ENCODE measurements around the gene PPP2R1A. TPM values are rescaled to one million over a fixed set of nuclear protein-coding genes. Genes with fewer than 3 reads are reported as not detected.
A peak's percentile ranks its signal among the peaks of the same experiment; 100 is the strongest.

PPP2R1A gene
- total RNA-seq, 1 experiment from 2014 or later, result 233 TPM

- DNase-seq (ENCODE audit: low read depth), result no peak
These were observed 54.2 kb downstream of the PPP2R1A start for GRCh38 chr19:52244021-52244420.

- peak; percentile 54 for DNase-seq (ENCODE audit: low read depth)
These were observed 58.4 kb downstream of the PPP2R1A start for GRCh38 chr19:52248241-52248640.

- peak; percentile 26 for DNase-seq (ENCODE audit: low read depth)
These were observed 68.6 kb downstream of the PPP2R1A start for GRCh38 chr19:52258426-52258825.

DNA sequence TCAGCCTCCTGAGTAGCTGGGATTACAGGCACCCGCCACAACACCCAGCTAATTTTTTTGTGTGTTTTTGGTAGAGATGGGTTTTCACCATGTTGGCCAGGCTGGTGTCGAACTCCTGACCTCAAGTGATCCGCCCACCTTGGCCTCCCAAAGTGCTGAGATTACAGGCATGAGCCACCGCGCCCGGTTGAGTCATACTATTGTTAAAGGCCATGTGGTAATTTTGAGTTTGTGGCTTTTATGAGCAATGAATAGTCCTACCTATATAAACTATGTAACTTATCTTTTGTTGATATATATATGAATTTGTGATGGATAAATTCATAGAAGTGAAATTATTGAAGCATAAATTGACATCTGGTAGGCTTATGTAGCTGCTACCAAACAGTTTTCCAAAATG, 75.7 kb downstream of the PPP2R1A start:
- peak; percentile 28 for DNase-seq (ENCODE audit: low read depth)

GRCh38 chr19:52269338-52270261, 79.7 kb downstream of the PPP2R1A start, which contains the start of gene ZNF766:
Gene ZNF766 (plus strand): TSS chr19:52269587. CDS start chr19:52269614, 27 bp downstream.
- peak; percentile 96 for DNase-seq (ENCODE audit: low read depth)

DNA sequence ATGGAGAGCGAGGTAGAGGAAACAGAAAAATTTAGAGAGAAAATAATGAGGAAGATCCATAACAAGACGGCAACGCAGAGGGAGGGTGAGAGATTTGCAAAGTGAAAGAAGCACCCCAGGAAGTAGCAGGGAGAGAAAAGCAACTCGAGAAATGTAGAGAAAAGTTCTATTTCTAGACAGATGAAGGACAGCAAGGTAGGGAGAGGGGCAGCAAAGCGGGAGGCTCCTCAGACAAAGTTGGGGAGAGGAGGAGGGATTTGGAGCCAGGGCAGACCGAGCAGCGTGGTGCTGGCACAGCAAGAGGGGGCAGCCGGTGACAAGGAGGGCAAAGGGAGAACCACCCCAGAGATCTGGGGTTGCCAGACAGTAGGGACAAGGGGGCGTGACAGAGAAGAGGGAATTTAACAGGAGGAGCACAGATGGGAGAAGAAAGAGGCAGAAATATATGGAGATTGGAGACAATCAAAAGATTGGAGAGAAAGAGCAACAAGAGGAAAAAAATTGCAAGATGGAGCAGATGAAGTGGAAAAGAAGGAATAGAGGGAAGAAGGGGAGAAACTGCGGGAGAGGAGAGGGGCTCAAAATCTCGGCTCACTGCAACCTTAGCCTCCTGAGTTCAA, 80.5 kb downstream of the PPP2R1A start:
- DNase-seq (ENCODE audit: low read depth), result peak; percentile 20

GRCh38 chr19:52273301-52273700, 83.4 kb downstream of the PPP2R1A start:
- no peak for DNase-seq (ENCODE audit: low read depth)

DNA sequence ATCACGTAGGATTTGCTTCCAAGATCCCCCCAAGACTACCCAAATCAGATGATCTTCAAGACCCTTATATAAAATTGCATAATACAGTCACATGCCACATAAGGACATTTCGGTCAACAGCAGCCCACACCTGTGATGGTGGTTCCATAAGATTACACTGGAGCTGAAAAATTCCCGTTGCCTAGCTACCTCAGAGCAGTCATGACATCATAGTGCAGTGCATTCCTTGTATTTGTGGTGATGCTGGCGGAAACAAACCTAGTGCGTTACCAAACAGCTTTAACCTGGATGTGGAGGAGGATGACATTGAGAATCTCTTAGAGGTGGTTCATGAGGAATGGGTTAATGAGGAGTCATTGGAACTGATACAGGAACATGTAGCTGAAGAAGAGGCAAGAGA, 84.3 kb downstream of the PPP2R1A start:
- no peak for DNase-seq (ENCODE audit: low read depth)

- no peak for DNase-seq (ENCODE audit: low read depth)
These were observed 86.1 kb downstream of the PPP2R1A start for GRCh38 chr19:52275988-52276387.

GRCh38 chr19:52277471-52277870, 87.6 kb downstream of the PPP2R1A start:
- no peak for DNase-seq (ENCODE audit: low read depth)

Other genes starting within 250 kb of the PPP2R1A start
- 7.7 and 8.8 TPM in 2 replicates for gene ZNF350, start 203.2 kb upstream of the PPP2R1A start, total RNA-seq (2014; rRNA removed; shearing (Covaris generic))
- 10.9 and 16.6 TPM in 2 replicates for gene ZNF615, start 181.8 kb upstream of the PPP2R1A start, total RNA-seq (2014; rRNA removed; shearing (Covaris generic))
- gene ZNF614, start 161.7 kb upstream of the PPP2R1A start, total RNA-seq (2014; rRNA removed; shearing (Covaris generic)), result 14.2 and 15.4 TPM in 2 replicates
- 7.1 and 7.6 TPM in 2 replicates for gene ZNF432, start 141.2 kb upstream of the PPP2R1A start, total RNA-seq (2014; rRNA removed; shearing (Covaris generic))
- 7.4 and 11.9 TPM in 2 replicates for gene ZNF841, start 94.3 kb upstream of the PPP2R1A start, total RNA-seq (2014; rRNA removed; shearing (Covaris generic))
- gene ZNF616, start 50.1 kb upstream of the PPP2R1A start, total RNA-seq (2014; rRNA removed; shearing (Covaris generic)), result 7.8 and 8.0 TPM in 2 replicates
- gene ZNF836, start 18.4 kb upstream of the PPP2R1A start, total RNA-seq (2014; rRNA removed; shearing (Covaris generic)), result 5.9 and 7.7 TPM in 2 replicates
- gene ZNF766, start 79.5 kb downstream of the PPP2R1A start, total RNA-seq (2014; rRNA removed; shearing (Covaris generic)), result 11.7 and 13.8 TPM in 2 replicates
- 8.7 and 10.8 TPM in 2 replicates for gene ZNF480, start 107.1 kb downstream of the PPP2R1A start, total RNA-seq (2014; rRNA removed; shearing (Covaris generic))
- gene ZNF610, start 146.2 kb downstream of the PPP2R1A start, total RNA-seq (2014; rRNA removed; shearing (Covaris generic)), result 1.4 and 1.6 TPM in 2 replicates
- 13.1 and 17.0 TPM in 2 replicates for gene ZNF880, start 179.9 kb downstream of the PPP2R1A start, total RNA-seq (2014; rRNA removed; shearing (Covaris generic))
- 6.6 and 7.5 TPM in 2 replicates for gene ZNF528, start 207.8 kb downstream of the PPP2R1A start, total RNA-seq (2014; rRNA removed; shearing (Covaris generic))
- not detected in 2 replicates for gene ZNF534, start 239.1 kb downstream of the PPP2R1A start, total RNA-seq (2014; rRNA removed; shearing (Covaris generic))

Data from RPMI7951 (cell line).